NCI-H2196 treated with DMSO at 0.1 percent for 48 hours (cell line): ENCODE measurements around the gene ACD.
"Not testable (repeated sequence)": the region's sequence is repeated elsewhere in the genome, so short reads cannot be mapped to it uniquely, and the experiment has no call there.

Source experiments
- DNase-seq: peaks from one replicate; lab custom pipeline; 2025; ENCODE audit not compliant: unreplicated experiment; lab: John Stamatoyannopoulos, UW

ACD gene

GRCh38 chr16:67659675-67660563, at the start of gene ACD:
TSS of gene ACD (minus strand) at chr16:67660260. CDS start at chr16:67660220, 40 bp downstream.
- DNase-seq = peak; percentile 45

- no peak for DNase-seq
Measured at GRCh38 chr16:67709050-67709449, 49.0 kb upstream of the ACD start.

DNA sequence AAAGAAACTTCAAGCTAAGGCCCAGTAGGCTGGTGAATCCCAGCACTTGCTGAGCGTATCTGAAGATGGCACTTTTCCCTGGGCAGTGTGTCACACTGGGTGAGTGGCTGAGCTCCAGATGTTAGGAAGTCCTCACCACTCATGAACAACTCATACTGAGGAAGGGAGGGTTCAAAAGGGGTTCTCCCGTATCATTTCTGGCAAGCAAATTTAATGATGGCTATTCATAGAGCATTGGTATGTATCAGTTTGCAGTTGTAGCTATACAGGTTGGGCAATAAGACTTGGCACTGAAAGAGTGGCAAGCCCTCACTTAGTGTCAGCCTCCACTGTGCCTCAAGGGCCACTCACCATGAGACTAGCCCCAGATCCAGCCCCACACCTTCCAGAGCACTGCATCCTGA, 48.3 kb upstream of the ACD start:
- no peak for DNase-seq

- no peak for DNase-seq
Measured at GRCh38 chr16:67707790-67708189, 47.7 kb upstream of the ACD start.

- DNase-seq = no peak
Measured at GRCh38 chr16:67707210-67707609, 47.1 kb upstream of the ACD start.

GRCh38 chr16:67704110-67704509, 44.0 kb upstream of the ACD start:
- DNase-seq = no peak

- no peak for DNase-seq
Measured at GRCh38 chr16:67703626-67704025, 43.6 kb upstream of the ACD start.

- no peak for DNase-seq
Measured at GRCh38 chr16:67702130-67702529, 42.1 kb upstream of the ACD start.

GRCh38 chr16:67701420-67701819, 41.4 kb upstream of the ACD start:
- no peak for DNase-seq

DNA sequence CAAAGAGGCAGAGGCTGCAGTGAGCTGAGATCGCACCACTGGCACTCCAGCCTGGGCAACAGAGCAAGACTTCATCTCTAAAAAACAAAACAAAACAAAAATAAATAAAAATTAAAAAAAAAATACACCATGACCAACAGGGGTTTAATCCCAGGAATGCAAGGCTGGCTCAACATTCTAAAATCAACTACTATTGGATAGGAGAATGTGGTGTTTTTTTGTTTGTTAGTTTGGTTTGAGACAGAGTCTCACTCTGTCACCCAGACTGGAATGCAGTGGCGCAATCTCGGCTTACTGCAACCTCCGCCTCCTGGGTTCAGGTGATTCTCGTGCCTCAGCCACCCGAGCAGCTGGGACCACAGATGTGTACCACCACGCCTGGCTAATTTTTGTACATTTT, 39.2 kb upstream of the ACD start:
- no peak for DNase-seq

GRCh38 chr16:67697422-67698185, 37.5 kb upstream of the ACD start:
- DNase-seq = no peak

- no peak for DNase-seq
Measured at GRCh38 chr16:67694611-67695010, 34.6 kb upstream of the ACD start.

GRCh38 chr16:67693517-67694285, 33.6 kb upstream of the ACD start:
- DNase-seq = not testable (repeated sequence)

GRCh38 chr16:67685388-67686112, 25.5 kb upstream of the ACD start:
- DNase-seq = no peak

DNA sequence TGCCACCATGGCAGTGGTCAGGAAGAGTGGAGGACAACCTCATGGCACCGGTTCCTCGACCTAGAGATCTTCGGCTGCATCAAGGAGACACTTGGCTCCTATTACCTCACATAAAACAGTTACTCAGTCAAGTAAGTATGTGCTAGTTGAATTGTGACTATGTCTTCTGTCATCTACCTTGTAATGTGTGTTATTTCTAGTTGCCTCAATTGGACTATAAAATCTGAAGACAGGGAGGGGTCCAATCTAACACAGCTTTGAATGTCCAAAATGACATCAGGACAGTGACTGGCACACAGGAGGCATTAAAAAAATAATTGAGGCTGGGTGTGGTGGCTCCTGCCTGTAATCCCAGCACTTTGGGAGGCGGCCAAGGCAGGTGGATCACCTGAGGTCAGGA, 23.7 kb upstream of the ACD start:
- DNase-seq = no peak

GRCh38 chr16:67679935-67680897, 20.2 kb upstream of the ACD start:
- DNase-seq = no peak

DNA sequence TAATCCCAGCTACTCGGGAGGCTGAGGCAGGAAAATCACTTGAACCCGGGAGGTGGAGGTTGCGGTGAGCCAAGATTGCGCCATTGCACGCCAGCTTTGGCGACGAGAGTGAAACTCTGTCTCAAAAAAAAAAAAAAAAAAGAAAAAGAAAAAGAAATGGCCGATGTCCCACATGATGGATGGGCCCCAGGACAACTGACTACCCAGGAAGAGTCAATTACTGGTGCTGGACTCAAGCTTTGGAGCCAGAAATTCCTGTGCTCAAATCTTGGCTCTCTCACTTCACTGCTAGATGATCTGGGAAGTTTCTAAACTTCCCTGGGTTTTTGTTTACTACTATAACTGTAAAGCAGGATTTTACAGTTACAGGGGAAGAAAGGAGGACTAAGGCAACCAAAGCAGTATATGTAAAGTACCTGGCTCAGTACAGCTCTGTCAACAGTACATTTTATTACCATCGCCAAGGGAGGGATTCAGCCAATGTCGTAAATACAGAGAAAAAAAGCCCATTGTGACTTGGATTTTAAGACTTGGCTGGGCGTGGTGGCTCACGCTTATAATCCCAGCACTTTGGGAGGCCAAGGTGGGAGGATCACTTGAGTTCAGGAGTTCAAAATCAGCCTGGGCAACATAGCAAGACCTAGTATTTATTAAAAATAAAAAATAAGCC, 18.4 kb upstream of the ACD start:
- no peak for DNase-seq

GRCh38 chr16:67677712-67678111, 17.7 kb upstream of the ACD start:
- no peak for DNase-seq

- DNase-seq = no peak
Measured at GRCh38 chr16:67676939-67677338, 16.9 kb upstream of the ACD start.
